DMS114 treated with DMSO at 0.1 percent for 48 hours (cell line): ENCODE measurements around the gene MAMLD1.

Experiments used
- DNase-seq: peaks from one replicate; lab custom pipeline; 2025; ENCODE audit not compliant: unreplicated experiment; lab: John Stamatoyannopoulos, UW

The MAMLD1 gene

GRCh38 chrX:150455215-150455608, 92.1 kb downstream of the MAMLD1 start:
- no peak for DNase-seq

- no peak for DNase-seq
Observed at GRCh38 chrX:150456466-150456865, 93.3 kb downstream of the MAMLD1 start.

- no peak for DNase-seq
Observed at GRCh38 chrX:150456941-150457340, 93.8 kb downstream of the MAMLD1 start.

GRCh38 chrX:150459196-150459595, 96.1 kb downstream of the MAMLD1 start:
- no peak for DNase-seq

- DNase-seq: no peak
Observed at GRCh38 chrX:150460063-150460462, 96.9 kb downstream of the MAMLD1 start.

GRCh38 chrX:150460781-150461180, 97.7 kb downstream of the MAMLD1 start:
- no peak for DNase-seq

- DNase-seq: no peak
Observed at GRCh38 chrX:150463566-150463965, 100.4 kb downstream of the MAMLD1 start.

- DNase-seq: no peak
Observed at GRCh38 chrX:150464001-150464400, 100.9 kb downstream of the MAMLD1 start.

- DNase-seq: no peak
Observed at GRCh38 chrX:150465326-150465725, 102.2 kb downstream of the MAMLD1 start.

GRCh38 chrX:150465881-150466775, 103.0 kb downstream of the MAMLD1 start:
- no peak for DNase-seq

- DNase-seq: no peak
Observed at GRCh38 chrX:150472306-150472705, 109.2 kb downstream of the MAMLD1 start.

GRCh38 chrX:150473371-150473770, 110.3 kb downstream of the MAMLD1 start:
- DNase-seq: no peak

- no peak for DNase-seq
Observed at GRCh38 chrX:150475461-150475860, 112.3 kb downstream of the MAMLD1 start.

- no peak for DNase-seq
Observed at GRCh38 chrX:150476164-150476699, 113.1 kb downstream of the MAMLD1 start.

GRCh38 chrX:150477371-150477770, 114.3 kb downstream of the MAMLD1 start:
- no peak for DNase-seq

- DNase-seq: no peak
Observed at GRCh38 chrX:150478496-150479492, 115.7 kb downstream of the MAMLD1 start.

- no peak for DNase-seq
Observed at GRCh38 chrX:150482537-150483206, 119.6 kb downstream of the MAMLD1 start.

GRCh38 chrX:150483356-150483985, 120.4 kb downstream of the MAMLD1 start:
- DNase-seq: no peak

GRCh38 chrX:150486011-150486410, 122.9 kb downstream of the MAMLD1 start:
- DNase-seq: no peak

- DNase-seq: no peak
Observed at GRCh38 chrX:150487369-150488094, 124.4 kb downstream of the MAMLD1 start.
